GM12878 (cell line): ENCODE measurements around the gene PROB1. TPM values are rescaled to one million over a fixed set of nuclear protein-coding genes. Genes with fewer than 3 reads are reported as not detected.

Experiments
- ATAC-seq: fragments of 200-7000 bp; cut with Tn5 transposase; 3 replicates; pipeline ENCODE4 v1.9.1; 2020; ENCODE audit warnings: mild to moderate bottlenecking, moderate library complexity
- BruUV-seq: library from RNA; stranded (reverse); fragments of 400-500 nt; replicated peaks from 2 replicates; lab custom pipeline; 2021; lab: Mats Ljungman, UMichigan
- CTCF ChIA-PET: fragments of 300-600 bp; sonication (Branson Sonifier 250); formaldehyde crosslinking; extraction: SDS; loops from one replicate; lab custom pipeline; 2021; ENCODE audit warnings: inconsistent platforms; lab: Yijun Ruan, JAX
- POLR2A ChIA-PET: fragments of 350-600 bp; formaldehyde crosslinking; extraction: SDS; loops from one replicate; lab custom pipeline; 2021; ENCODE audit warnings: inconsistent platforms; lab: Charles Lee
- RAD21 ChIA-PET: fragments of 300-600 bp; sonication (Branson Sonifier 250); formaldehyde crosslinking; loops from one replicate; lab custom pipeline; 2023; ENCODE audit warnings: antibody characterized with exemption; ENCODE audit not compliant: unreplicated experiment; lab: Charles Lee
- SMC1A ChIA-PET: fragments of 300-600 bp; sonication (Branson Sonifier 250); formaldehyde crosslinking; loops from one replicate; lab custom pipeline; 2023; ENCODE audit not compliant: unreplicated experiment, uncharacterized antibody; lab: Charles Lee
- DNase-seq: peaks from one replicate; pipeline ENCODE4 v3.0.0-alpha.2; 2011; ENCODE audit warnings: low read depth, low spot score
- FAIRE-seq: peaks from 3 replicates; lab custom pipeline; 2011; peaks lifted over from hg19 to GRCh38; lab: Jason Lieb, UNC
- H2AFZ ChIP-seq: 2 replicates; pipeline ENCODE4 v1.6.0; 2011; ENCODE audit warnings: low read depth, low read length, control low read depth; ENCODE audit not compliant: control insufficient read depth
- H3K27ac ChIP-seq: 2 replicates; pipeline ENCODE4 v1.5.1; 2011; ENCODE audit warnings: control low read depth; ENCODE audit not compliant: control insufficient read depth, insufficient read depth
- H3K27me3 ChIP-seq, 2 experiments: replicated peaks in 1 of 2; 2 replicates each; pipeline versions ENCODE4 v1.6.0 to v1.6.1; 2011; ENCODE audit warnings: low read length in 1 of 2; ENCODE audit not compliant: control insufficient read depth in 2 of 2, insufficient read depth in 2 of 2
- H3K36me3 ChIP-seq, 2 experiments: 2 replicates each; pipeline ENCODE4 v1.5.1; 2011; ENCODE audit warnings: low read length in 1 of 2; ENCODE audit not compliant: control insufficient read depth in 2 of 2, insufficient read depth in 2 of 2
- H3K4me1 ChIP-seq: 2 replicates; pipeline ENCODE4 v1.6.1; 2011; ENCODE audit warnings: mild to moderate bottlenecking, low read length, moderate library complexity, mixed read lengths; ENCODE audit not compliant: control insufficient read depth, insufficient read depth
- H3K4me2 ChIP-seq: 2 replicates; pipeline ENCODE4 v1.6.0; 2011; ENCODE audit warnings: control low read depth; ENCODE audit not compliant: control insufficient read depth, insufficient read depth
- H3K4me3 ChIP-seq: fragments of 200-600 bp; sonication (generic); 2 replicates; pipeline ENCODE4 v1.5.1; 2016
- H3K79me2 ChIP-seq: 2 replicates; pipeline ENCODE4 v1.6.0; 2011; ENCODE audit warnings: low read length; ENCODE audit not compliant: control insufficient read depth, insufficient read depth
- H3K9ac ChIP-seq: 2 replicates; pipeline ENCODE4 v1.8.0; 2011; ENCODE audit warnings: low read length, control low read depth, mixed read lengths; ENCODE audit not compliant: control insufficient read depth, insufficient read depth
- H3K9me3 ChIP-seq: replicated peaks from 3 replicates; pipeline ENCODE4 v1.5.1; 2011; ENCODE audit warnings: mild to moderate bottlenecking, low read length; ENCODE audit not compliant: control insufficient read depth, insufficient read depth
- H4K20me1 ChIP-seq: 2 replicates; pipeline ENCODE4 v1.6.0; 2011; ENCODE audit not compliant: control insufficient read depth, insufficient read depth
- BACH1 ChIP-seq: fragments of 450-650 bp; IDR thresholded peaks from 2 replicates; pipeline ENCODE4 v1.6.1; 2017; ENCODE audit warnings: mild to moderate bottlenecking, borderline replicate concordance
- BCL11A ChIP-seq: IDR thresholded peaks from 2 replicates; pipeline ENCODE4 v1.6.1; 2011; ENCODE audit warnings: low read depth, low read length
- CREB1 ChIP-seq: IDR thresholded peaks from 2 replicates; pipeline ENCODE4 v1.6.1; 2012; ENCODE audit warnings: low read depth, mild to moderate bottlenecking, inconsistent platforms
- CTCF ChIP-seq, 3 experiments: IDR thresholded peaks in 2 of 3; conservative IDR thresholded peaks in 1 of 3; 2 replicates each; pipeline ENCODE4 v1.5.1; 2011; ENCODE audit warnings: low read depth in 3 of 3, low read length in 3 of 3, mild to moderate bottlenecking in 3 of 3, control low read depth in 2 of 3, moderate library complexity in 2 of 3, inconsistent platforms in 1 of 3, mixed read lengths in 1 of 3; ENCODE audit not compliant: control insufficient read depth in 2 of 3, insufficient read depth in 1 of 3; ENCODE audit errors: extremely low read depth in 1 of 3
- DPF2 ChIP-seq: fragments of 450-650 bp; IDR thresholded peaks from 2 replicates; pipeline ENCODE4 v1.6.1; 2017; ENCODE audit warnings: mild to moderate bottlenecking
- HCFC1 ChIP-seq: fragments of 150-350 bp; IDR thresholded peaks from 2 replicates; pipeline ENCODE4 v1.6.1; 2014; ENCODE audit warnings: low read length
- IKZF1 ChIP-seq: fragments of 450-650 bp; conservative IDR thresholded peaks from 2 replicates; pipeline ENCODE4 v1.6.1; 2017; ENCODE audit warnings: antibody characterized with exemption, mild to moderate bottlenecking
- NKRF ChIP-seq: fragments of 450-650 bp; conservative IDR thresholded peaks from 2 replicates; pipeline ENCODE4 v1.6.1; 2017; ENCODE audit warnings: mild to moderate bottlenecking, moderate library complexity
- RB1 ChIP-seq: fragments of 450-650 bp; formaldehyde crosslinking; IDR thresholded peaks from 2 replicates; pipeline ENCODE4 v1.6.1; 2017; ENCODE audit warnings: mild to moderate bottlenecking, borderline replicate concordance
- SMARCA5 ChIP-seq: fragments of 450-650 bp; IDR thresholded peaks from 2 replicates; pipeline ENCODE4 v1.6.1; 2017; ENCODE audit warnings: mild to moderate bottlenecking
- TAF1 ChIP-seq: IDR thresholded peaks from 2 replicates; pipeline ENCODE4 v1.6.1; 2011; ENCODE audit warnings: mild to moderate bottlenecking, low read depth, low read length, borderline replicate concordance
- USF2 ChIP-seq: IDR thresholded peaks from 2 replicates; pipeline ENCODE4 v1.6.1; 2011; ENCODE audit warnings: low read depth, low read length, improper control_type of control experiment, borderline replicate concordance
- ZNF592 ChIP-seq: fragments of 450-650 bp; IDR thresholded peaks from 2 replicates; pipeline ENCODE4 v1.6.1; 2017; ENCODE audit warnings: mild to moderate bottlenecking, moderate library complexity
- WGBS: methylation state at CpG from one replicate; pipeline ENCODE4 v1.1.6; 2016; ENCODE audit warnings: low lambda C conversion rate; ENCODE audit not compliant: insufficient replicate concordance, insufficient coverage; ENCODE audit errors: missing lambda C conversion rate; 5-methylcytosine and 5-hydroxymethylcytosine counted together
- in situ Hi-C: fragments of 300-500 bp; cut with MboI; formaldehyde crosslinking; loops from 9 replicates; pipeline ENCODE4 v1.14.3; 2018; ENCODE audit warnings: mixed read lengths
- intact Hi-C: fragments of 100-400 bp; cut with micrococcal nuclease; formaldehyde crosslinking; loops from one replicate; pipeline ENCODE4 v1.14.2; 2022; ENCODE audit not compliant: unreplicated experiment
- polyA plus RNA-seq, 11 experiments: library from polyadenylated mRNA; depleted of rRNA in 4 of 11; unstranded in 6 of 11; stranded (reverse) in 5 of 11; fragments of >200 nt; fragmentation: Nextera tagmentation in 4 of 11; fragmentation: Illumina TruSeq in 1 of 11; extraction: Ambion mirVana in 4 of 11; extraction: Trizol in 1 of 11; gene quantifications; 1 replicate in 1 of 11; 2 replicates in 10 of 11; pipeline versions ENCODE4 v1.2.1 to v1.2.3, GENCODE V29; 2011 to 2016; ENCODE audit warnings: inconsistent platforms in 2 of 11, missing spikeins in 2 of 11, low read depth in 1 of 11
- total RNA-seq, 4 experiments: library from RNA; depleted of rRNA in 3 of 4; stranded (reverse); fragments of >200 nt in 3 of 4; fragmentation: Illumina TruSeq in 1 of 4; extraction: Trizol in 1 of 4; gene quantifications; 2 replicates each; pipeline versions ENCODE4 v1.2.1 to v1.2.3, GENCODE V29; 2013 to 2021

Gene PROB1
- total and polyA plus RNA-seq, 10 of the 15 experiments (the other 5 are each of a cell fraction or from before 2014, with no cell fraction given), result 0.14 to 8.1 (median 2.9) TPM

GRCh38 chr5:139394123-139394653 lies 716 bp downstream of the PROB1 start:
- in situ Hi-C loops (no loop called here), intact Hi-C loops (loop anchor here (5.0 kb wide), 3 partner anchors 102 to 142 kb away; partner anchors contain the start of gene MATR3)
- H3K9ac ChIP-seq, result peak overlapping the region; percentile 97
- ATAC-seq (peak; percentile 1), DNase-seq (no peak), FAIRE-seq (no peak)
- BruUV-seq, result no TSS peak
- ChIA-PET CTCF (interaction anchor here (1.8 to 1.9 kb wide), 2 partner anchors 12 to 26 kb away, joined by 6 to 10 read pairs; no protein-coding TSS in a partner anchor), POLR2A (interaction anchor here (1.1 kb wide), 1 partner anchor 10 kb away, joined by 3 read pairs; the partner anchor contains the start of gene SPATA24), SMC1A (interaction anchor here (1.8 to 3.9 kb wide), 2 partner anchors 28 to 120 kb away, joined by 4 to 15 read pairs; no protein-coding TSS in a partner anchor), RAD21 (interaction anchor here (2.2 kb wide), 1 partner anchor 28 kb away, joined by 14 read pairs; no protein-coding TSS in a partner anchor)
- 47% methylated on average over 37 of the region's 62 CpGs for WGBS
- no peaks in the 10 kb centered on the region for H3K27me3 ChIP-seq
- H2AFZ ChIP-seq, result peak overlapping the region; percentile 68
- H3K9me3 ChIP-seq, result no peaks in the 10 kb centered on the region
- peaks cover 65% of the 10 kb centered on the region for H3K79me2 ChIP-seq
- H3K36me3 ChIP-seq, result peaks cover 0 to 7% of the 10 kb centered on the region in 2 experiments; a peak in 1 of 4 replicates
- H3K27ac ChIP-seq, result peak overlapping the region; percentile 90
- H4K20me1 ChIP-seq, result no peaks in the 10 kb centered on the region
- H3K4me2 ChIP-seq, result peak overlapping the region; percentile 73
- peaks cover 56% of the 10 kb centered on the region for H3K4me1 ChIP-seq
- peak overlapping the region; percentile 87 for H3K4me3 ChIP-seq
- TF ChIP-seq NKRF (0 out of 2 replicates have a peak, but pooled peaks have one; percentile 19), ZNF592 (peak; percentile 49; the same call in 1 of the 2 replicates), CTCF (IDR thresholded peaks at IDR 0.05 in 2 of 3, conservative IDR thresholded peaks at IDR 0.05 in 1 of 3; ENCODE audit: control insufficient read depth in 2 of 3, extremely low read depth in 1 of 3, insufficient read depth in 1 of 3, low read depth in 3 of 3, low read length in 3 of 3) (peak; percentile 50 to 72 (median 60)), CREB1 (no peak), BCL11A (no peak), HCFC1 (0 out of 2 replicates have a peak, but pooled peaks have one; percentile 26), BACH1 (peak; percentile 33; the same call in 1 of the 2 replicates), RB1 (peak; percentile 45; the same call in 1 of the 2 replicates), IKZF1 (peak; percentile 20; the same call in 1 of the 2 replicates), USF2 (no peak), DPF2 (0 out of 2 replicates have a peak, but pooled peaks have one; percentile 22), TAF1 (0 out of 2 replicates have a peak, but pooled peaks have one; percentile 25), SMARCA5 (peak; percentile 81)
